GM21619 (cell line): Measurements from ENCODE around the gene SASH1.
A peak's percentile ranks its signal among the peaks of the same experiment; 100 is the strongest.
"Not testable (repeated sequence)": the region's sequence is repeated elsewhere in the genome, so short reads cannot be mapped to it uniquely, and the experiment has no call there.

Experiments
- ATAC-seq: cut with Tn5 transposase; IDR thresholded peaks from one replicate; pipeline ENCODE4 v1.9.1; 2021; ENCODE audit not compliant: unreplicated experiment

The SASH1 gene

GRCh38 chr6:148572676-148573335 lies 230.2 kb downstream of the SASH1 start:
- no peak for ATAC-seq

DNA sequence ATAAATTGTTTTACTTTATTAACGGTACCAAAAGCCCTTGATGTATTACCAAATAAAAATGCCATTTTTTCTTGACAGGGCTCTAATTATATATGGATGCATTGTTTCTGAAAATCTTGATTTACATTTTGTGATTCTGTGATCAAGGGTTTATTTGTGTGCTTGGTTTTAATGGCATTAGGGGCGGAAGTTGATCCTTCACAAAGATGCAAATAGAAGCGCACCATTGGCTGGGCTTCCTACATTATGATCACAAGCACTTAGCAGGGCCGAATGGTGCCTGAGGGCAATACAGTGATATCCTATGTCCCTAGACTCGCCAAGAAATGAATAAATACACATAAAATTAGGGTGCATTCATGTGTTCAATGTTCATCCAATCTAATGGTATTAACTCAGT lies 231.3 kb downstream of the SASH1 start:
- ATAC-seq, result no peak

- ATAC-seq, result peak; percentile 99
Observed at GRCh38 chr6:148577687-148578488, 235.2 kb downstream of the SASH1 start.

DNA sequence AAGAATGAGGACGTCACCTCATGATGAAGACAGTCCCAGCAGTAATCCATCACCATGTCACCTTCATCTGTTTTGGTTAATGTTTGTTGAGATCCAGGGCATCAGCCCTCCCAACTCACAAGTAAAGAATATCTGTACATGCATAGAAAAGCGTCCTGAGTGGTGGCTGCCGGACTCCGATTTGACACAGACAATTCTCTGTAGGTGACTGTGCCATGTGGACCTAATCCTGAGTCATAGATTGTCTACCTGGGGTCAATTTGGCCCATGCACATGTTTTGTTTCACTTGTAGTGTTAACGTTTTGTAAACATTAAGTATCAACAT lies 235.8 kb downstream of the SASH1 start:
- no peak for ATAC-seq

DNA sequence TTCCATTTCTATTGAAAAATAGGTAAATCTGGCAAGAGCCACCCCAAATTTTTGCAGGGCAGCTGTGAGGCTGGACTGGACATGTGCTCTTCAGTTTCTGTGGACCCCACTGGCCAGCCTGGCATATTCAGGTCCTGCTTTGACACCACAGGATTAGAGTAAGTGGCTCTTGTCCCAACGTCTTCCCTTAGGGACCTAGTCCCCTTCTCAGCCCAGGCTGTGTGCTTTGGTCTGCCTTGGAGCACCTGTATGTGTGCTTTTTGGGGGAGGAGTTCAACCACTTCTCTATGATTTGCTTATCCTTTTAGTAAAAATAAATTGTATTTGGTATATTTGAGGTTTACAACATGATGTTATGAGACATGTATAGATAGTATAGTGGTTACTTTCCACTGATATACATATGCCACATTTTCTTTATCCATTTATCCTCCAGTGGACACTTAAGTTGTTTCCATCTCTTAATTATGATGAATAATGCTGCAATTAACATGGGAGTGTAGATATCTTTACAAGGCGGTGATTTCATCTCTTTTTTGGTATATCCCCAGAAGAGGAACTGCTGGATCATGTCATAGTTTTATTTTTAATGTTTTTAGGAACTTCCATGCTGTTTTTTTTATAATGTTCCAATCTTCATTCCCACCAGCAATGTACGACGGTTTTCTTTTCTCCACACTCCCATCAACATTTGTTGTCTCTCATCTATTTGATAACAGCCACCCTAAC lies 236.4 kb downstream of the SASH1 start:
- ATAC-seq, result no peak

DNA sequence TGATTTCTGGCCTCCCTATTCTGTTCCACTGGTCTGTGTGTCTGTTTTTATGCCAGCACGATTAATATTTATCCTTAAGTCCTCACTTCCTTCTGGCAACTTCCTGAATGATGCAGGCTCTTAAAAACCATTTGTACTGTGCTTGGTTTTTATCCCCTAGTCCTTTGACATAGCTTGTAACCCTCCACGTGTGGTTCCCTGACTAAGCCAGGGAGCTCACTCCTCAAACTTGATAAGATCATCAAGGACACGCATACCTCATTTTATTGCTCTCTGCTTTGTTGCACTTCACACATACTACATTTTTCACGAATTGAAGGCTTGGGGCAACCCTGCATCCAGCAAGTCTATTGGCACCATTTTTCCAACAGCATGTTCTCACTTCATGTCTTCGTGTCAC lies 237.8 kb downstream of the SASH1 start:
- ATAC-seq, result no peak

DNA sequence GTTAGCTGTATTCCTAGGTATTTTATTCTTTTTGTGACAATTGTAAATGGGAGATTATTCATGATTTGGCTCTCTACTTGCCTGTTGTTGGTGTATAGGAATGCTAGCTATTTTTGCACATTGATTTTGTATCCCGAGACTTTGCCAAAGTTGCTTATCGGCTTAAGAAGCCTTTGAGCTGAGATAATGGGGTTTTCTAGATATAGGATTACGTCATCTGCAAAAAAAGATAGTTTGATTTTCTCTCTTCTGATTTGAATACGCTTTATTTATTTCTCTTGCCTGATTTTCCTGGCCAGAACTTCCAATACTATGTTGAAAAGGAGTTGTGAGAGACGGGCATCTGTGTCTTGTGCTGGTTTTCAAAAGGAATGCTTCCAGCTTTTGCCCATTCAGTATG lies 241.0 kb downstream of the SASH1 start:
- ATAC-seq, result no peak

- not testable (repeated sequence) for ATAC-seq
Observed at GRCh38 chr6:148585641-148586040, 243.0 kb downstream of the SASH1 start.

DNA sequence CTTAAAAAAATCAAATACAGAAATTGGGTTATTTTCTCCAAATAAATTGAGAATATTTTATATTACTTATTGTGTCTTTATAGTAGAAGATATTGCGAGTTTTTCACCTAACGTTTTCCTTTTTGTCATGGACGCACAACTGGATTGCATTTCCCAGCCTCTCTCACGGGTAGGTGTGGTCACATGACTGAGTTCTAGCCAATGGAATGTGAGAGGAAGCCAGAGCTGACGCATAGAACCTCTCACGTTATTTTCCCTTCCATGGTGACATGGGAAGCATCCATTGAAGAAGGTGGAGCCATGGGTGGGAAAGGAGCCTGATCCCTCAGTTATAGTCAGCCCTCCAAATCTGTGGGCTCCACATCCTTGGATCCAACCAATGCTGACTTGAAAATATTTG lies 248.2 kb downstream of the SASH1 start:
- no peak for ATAC-seq

DNA sequence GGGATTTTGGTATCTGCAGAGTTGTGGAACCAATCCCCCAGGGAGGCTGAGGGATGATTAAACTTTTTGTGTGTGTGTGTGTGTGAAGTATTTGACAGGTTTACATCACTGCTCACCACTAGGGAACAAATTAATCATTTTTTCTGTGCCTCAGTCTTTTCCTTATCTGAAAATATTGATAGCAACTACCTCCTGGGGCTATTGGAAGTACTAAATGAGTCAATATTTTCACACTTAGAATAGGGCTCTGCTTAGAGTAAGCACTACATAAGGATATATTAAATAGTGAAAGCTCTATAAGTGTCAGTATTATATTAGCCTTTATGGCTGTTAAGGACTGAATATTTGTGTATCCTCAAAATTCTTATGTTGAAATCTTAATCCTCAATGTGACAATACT lies 249.0 kb downstream of the SASH1 start:
- ATAC-seq, result no peak

DNA sequence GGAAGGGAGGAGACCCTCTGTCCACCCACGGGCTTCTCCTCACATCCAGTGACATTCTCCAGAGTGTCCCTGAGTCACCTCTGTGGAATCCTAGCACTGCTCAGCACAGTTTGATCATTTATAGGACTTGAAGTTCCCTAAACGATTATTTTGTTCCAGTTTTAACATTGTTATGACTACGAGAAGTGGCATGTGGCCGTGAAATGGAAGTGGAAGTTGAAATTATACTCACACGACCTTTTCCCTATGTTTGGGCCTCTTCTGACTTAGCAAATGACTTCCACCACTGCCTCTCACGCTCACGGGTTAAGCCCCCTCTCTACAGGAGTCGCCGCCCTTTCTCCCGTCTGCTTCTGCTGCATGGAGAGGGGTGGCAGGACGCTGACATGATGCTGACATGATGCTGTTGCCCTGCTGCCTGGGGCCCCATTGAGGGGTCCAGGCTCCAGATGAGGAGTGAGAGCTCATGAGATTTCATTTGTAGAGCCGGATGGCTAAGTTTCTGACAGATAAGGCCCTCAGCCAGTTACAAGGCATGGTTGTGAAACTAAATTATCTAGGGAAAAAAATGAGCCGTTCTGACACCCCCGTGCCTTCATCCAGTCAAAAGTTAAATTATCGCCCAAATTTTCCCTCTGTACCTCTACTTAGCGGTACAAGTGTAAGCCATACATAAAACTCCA lies 250.6 kb downstream of the SASH1 start:
- no peak for ATAC-seq

- no peak for ATAC-seq
Observed at GRCh38 chr6:148593813-148594170, 251.2 kb downstream of the SASH1 start.

GRCh38 chr6:148595550-148595949 lies 252.9 kb downstream of the SASH1 start:
- ATAC-seq, result no peak

- no peak for ATAC-seq
Observed at GRCh38 chr6:148596891-148597455, 254.3 kb downstream of the SASH1 start.

DNA sequence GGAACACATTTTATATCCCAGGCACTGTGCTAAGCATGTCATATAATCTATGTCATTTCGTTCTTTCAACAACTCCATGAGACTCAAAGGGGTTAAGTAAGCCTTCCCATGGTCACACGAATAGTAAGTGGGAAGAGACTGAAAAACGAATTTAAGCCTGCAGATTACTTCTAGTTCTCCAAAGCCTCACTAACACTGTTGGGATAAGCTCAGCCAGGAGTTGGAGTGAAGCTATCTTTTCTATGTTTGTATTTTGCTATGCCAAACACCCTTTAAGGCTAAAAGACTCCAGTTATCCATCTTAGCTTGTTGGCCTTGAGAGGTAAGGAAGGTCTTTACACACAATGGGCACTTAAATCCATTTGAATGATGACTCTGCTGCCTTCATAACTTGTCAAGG lies 256.1 kb downstream of the SASH1 start:
- no peak for ATAC-seq

DNA sequence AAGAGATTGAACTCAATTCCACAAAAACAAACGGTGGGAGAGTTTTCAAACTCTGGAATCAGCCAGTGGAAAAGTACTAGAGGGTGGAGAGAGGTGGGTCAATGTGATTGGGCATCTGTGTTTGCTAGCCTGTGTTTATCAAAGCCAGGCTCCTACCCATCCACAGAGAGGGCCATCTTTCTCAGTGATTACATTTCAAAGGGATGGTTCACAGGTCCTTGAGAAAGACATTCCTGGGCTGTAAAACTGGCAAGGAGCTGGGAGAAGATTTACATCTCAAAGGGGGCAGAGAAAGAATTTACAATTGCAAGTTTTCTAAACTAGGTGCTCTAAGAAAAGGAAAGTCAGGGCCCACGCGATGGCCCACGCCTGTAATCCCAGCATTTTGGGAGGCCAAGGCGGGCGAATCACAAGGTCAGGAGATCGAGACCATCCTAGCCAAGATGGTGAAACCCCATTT lies 257.4 kb downstream of the SASH1 start:
- ATAC-seq, result no peak
